Stimulated activated CD8-positive, alpha-beta memory T cell treated with anti-CD3 and anti-CD28 coated beads, Interleukin-2, amount 100 ng/mL, for 1 hour (primary cell): ENCODE data around the gene SYT12.
"Not testable (repeated sequence)": the region's sequence is repeated elsewhere in the genome, so short reads cannot be mapped to it uniquely, and the experiment has no call there.

Experiments used
- DNase-seq, 2 donors: peaks; one replicate each; pipeline ENCODE4 v3.0.0-alpha.2; 2020; ENCODE audit warnings: low read depth in 2 of 2

SYT12 gene

DNA sequence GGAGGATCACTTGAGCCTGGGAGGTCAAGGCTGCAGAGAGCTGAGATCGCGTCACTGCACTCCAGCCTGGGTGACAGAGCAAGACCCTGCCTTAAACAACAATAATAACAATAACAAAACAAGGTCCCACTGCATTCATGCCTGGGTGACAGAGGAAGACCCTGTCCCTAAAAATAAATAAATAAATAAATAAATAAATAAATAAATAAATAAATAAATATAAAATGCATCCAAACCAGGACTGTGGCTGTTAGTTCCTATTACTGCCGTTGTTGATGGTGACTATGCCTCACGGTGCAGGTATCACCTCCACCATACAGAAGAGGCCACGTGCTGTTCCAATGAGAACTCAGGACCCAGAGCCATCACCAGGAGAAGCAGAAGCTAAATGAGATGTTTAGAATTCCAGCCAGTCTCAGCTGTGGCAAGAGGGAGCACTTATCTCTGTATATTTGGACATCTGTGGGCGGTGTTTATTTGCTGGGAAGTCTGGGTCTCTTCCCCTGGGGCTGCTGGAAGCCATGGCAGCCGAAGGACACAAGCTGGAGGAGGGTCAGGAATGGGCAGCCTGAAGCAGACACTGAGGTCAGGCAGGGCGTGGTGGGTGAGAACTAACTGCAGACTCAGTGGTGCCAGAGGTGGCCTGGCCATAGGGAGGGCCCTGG is 26.2 kb upstream of the SYT12 start:
- no peak for DNase-seq

GRCh38 chr11:66999555-66999954 is 23.4 kb upstream of the SYT12 start:
- DNase-seq: no peak

- DNase-seq: no peak
Measured at GRCh38 chr11:67001332-67001731, 21.6 kb upstream of the SYT12 start.

DNA sequence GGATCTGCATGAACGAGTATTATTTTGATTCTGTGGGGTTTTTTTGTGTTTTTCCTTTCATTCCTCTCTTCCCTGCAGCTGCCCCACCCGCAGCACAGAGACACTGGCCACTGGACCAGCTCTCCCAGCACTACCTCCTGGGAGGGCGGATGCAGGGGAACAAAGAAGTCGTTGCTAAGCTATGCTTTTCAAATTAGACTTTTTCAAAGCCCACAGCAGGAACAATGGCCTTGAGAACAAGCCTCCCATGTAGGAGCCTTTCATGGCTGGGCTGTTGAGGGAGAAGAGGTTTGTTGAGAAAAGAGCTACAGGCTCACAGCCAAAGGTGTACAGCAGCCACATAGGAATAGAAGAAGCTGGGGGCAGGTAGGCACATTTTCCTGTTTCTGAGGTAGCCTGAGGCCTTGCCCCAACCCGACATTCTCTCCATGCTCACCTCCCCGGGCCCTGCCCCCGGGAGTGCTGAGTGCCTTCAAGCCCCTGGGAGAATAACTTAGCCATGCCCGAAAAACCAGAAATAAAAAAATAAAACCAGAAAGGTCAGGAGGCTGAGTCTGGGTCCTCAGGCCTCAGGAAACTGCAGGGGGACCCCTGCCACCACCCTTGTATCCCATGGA is 20.5 kb upstream of the SYT12 start:
- DNase-seq: no peak

DNA sequence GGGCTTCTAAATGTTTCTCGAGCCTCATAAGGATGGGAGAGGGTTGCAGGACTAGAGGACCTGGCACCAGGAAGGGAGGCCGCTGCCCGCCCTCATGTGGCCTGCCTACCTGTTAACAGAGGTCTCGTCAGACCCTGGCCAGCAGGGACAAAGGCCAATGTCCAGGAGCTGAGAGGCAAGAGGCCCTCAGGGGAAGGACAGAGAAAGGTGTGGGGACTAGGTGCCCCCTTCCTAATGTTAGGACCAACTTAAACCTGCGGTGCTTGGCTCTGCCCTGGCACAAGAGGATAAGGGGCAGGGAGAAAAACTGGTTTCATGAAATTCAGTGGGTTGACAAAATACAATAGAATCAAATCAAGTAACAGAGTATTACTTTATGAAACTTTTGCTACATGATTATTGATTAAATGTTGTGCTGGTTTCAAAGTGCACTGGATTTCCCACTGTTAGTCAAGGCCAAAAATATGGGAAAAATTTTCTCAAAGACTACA is 20.0 kb upstream of the SYT12 start:
- no peak for DNase-seq

GRCh38 chr11:67005200-67005599 is 17.7 kb upstream of the SYT12 start:
- not testable (repeated sequence) for DNase-seq

- DNase-seq: no peak
Measured at GRCh38 chr11:67006029-67006884, 16.7 kb upstream of the SYT12 start.

GRCh38 chr11:67007126-67007525 is 15.8 kb upstream of the SYT12 start:
- DNase-seq: no peak

- DNase-seq: no peak
Measured at GRCh38 chr11:67010296-67010905, 12.5 kb upstream of the SYT12 start.

- no peak for DNase-seq
Measured at GRCh38 chr11:67013511-67014045, 9.4 kb upstream of the SYT12 start.

- DNase-seq: no peak
Measured at GRCh38 chr11:67014343-67014742, 8.6 kb upstream of the SYT12 start.

DNA sequence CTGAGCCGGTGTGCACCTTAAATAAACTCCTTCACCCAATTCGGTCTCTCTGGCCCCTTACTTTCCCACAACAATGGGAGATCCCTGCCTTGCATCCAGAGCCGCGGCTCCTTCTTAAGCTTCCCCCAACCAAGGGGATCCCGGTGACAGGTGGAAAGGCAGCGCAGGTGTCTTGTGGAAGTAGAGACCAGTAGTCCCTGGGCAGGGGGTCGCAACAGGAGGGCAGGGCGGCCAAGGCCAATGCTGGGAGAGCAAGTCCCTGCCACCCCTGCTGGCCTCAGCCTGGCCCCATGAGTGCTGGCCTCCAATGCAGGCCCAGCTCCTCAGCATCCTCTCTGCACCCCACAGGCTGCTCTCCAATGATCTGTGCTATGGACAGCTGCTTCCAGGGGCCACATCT is 7.9 kb upstream of the SYT12 start:
- no peak for DNase-seq

- no peak for DNase-seq
Measured at GRCh38 chr11:67016550-67016949, 6.4 kb upstream of the SYT12 start.

- DNase-seq: no peak
Measured at GRCh38 chr11:67020949-67021348, 2.0 kb upstream of the SYT12 start.

DNA sequence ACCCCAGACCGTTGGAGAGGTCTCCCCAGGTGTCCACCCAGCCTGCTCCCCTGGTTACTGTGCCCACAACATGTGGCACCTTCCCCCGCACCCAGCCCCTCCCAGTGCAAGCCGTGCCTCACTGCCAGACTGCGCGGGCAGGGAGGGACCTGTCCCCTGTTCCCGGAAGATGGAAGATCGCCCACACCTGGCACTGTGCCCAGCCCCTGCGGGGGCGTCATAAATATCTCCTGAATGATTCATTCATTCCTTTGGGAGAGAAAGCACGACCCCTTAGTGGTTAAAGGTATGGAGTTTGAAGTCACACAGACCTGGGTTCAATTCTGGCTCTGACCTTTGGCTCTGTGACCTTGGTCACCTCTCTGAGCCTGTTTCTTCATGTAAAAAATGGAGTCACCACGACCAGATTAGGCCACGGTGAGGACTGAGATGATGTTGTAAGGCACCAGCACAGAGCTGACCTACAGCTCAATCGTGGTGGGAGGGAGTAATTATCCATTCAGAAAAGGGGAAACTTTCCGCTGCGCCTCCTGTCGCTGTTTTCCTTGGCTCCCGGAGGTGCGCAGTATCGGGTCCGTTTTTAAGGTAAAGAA is 497 bp upstream of the SYT12 start:
- DNase-seq: no peak

- no peak for DNase-seq
Measured at GRCh38 chr11:67023957-67024353, 1.0 kb downstream of the SYT12 start.

- peak; percentile 4 to 16 for DNase-seq
Measured at GRCh38 chr11:67024410-67024809, 1.5 kb downstream of the SYT12 start.

DNA sequence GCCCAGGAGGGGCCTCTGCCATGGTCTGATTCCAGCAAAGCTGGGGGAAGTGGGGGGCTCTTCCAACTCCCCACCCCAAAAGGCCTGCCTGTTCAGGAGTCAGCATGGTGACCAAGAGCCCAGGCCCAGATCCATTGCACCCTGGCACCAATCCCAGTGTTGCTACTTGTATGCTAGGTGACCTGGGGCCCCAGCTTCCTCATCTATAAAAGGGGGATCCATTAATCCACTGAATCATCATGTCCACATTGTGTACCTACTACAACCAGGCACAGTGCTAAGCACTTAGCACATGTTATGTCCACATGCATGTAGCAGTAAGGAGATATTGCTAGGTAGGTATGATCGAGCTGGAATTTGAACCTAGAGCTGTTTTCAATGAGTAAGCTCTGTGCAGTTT is 2.0 kb downstream of the SYT12 start:
- DNase-seq: no peak

DNA sequence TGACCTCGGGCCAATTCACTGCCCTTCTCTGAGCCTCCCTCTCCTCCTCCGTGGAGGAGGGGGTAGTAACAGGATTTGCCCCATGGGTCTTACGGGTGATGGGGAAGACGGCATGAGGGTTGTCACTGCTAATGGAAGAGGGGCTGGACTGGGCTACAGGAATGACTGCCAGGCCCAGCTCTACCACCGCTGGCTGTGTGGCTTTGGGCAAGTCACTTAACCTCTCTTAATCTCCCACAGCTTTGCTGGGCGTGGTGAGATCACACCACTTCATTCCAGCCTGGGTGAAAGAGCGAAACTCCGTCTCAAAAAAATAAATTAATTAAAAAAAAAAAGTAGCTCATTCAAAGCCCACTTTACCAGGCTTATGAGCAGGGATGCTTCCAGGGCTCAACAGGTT is 2.8 kb downstream of the SYT12 start:
- no peak for DNase-seq

DNA sequence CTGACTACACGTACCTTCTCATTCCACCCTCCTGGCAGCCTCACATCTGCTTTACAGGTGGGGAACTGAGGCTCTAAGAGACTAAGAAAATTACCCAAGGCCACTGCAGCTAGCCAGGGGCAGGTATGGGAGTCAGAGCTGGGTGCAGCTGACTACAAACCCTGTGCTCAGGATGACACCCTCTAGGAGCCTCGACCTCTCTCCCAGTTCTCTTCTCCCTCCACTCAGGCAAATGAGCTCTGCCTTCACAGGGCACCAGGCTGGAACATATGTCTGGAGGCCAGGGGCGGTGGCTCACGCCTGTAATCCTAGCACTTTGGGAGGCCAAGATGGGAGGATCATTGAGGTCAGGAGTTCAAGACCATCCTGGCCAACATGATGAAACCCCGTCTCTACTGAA is 4.0 kb downstream of the SYT12 start:
- DNase-seq: no peak

- no peak for DNase-seq
Measured at GRCh38 chr11:67027483-67027930, 4.6 kb downstream of the SYT12 start.
